ENCODE results near the gene CHSY3.

DNA sequence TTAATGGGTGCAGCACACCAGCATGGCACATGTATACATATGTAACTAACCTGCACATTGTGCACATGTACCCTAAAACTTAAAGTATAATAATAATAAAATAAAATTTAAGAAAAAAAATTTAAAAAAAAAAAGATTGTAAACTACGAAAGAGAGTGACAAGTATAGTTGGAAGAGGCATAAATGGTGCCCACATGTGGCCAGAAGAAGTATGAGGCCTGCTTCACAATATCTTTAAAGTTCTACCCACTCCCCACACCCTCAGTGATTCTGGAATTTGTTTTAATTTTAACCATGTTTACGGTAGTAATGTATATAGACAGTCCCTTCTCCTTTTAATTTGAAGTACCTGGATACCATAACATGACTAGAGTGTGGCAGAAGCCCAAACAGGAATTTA, 172.7 kb downstream of the CHSY3 start:
- TF ChIP-seq, protein P1, sequence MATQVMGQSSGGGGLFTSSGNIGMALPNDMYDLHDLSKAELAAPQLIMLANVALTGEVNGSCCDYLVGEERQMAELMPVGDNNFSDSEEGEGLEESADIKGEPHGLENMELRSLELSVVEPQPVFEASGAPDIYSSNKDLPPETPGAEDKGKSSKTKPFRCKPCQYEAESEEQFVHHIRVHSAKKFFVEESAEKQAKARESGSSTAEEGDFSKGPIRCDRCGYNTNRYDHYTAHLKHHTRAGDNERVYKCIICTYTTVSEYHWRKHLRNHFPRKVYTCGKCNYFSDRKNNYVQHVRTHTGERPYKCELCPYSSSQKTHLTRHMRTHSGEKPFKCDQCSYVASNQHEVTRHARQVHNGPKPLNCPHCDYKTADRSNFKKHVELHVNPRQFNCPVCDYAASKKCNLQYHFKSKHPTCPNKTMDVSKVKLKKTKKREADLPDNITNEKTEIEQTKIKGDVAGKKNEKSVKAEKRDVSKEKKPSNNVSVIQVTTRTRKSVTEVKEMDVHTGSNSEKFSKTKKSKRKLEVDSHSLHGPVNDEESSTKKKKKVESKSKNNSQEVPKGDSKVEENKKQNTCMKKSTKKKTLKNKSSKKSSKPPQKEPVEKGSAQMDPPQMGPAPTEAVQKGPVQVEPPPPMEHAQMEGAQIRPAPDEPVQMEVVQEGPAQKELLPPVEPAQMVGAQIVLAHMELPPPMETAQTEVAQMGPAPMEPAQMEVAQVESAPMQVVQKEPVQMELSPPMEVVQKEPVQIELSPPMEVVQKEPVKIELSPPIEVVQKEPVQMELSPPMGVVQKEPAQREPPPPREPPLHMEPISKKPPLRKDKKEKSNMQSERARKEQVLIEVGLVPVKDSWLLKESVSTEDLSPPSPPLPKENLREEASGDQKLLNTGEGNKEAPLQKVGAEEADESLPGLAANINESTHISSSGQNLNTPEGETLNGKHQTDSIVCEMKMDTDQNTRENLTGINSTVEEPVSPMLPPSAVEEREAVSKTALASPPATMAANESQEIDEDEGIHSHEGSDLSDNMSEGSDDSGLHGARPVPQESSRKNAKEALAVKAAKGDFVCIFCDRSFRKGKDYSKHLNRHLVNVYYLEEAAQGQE (IDR thresholded peaks at IDR 0.05; ENCODE audit: unreplicated experiment), result no peak
- no peak for TF ChIP-seq EZH2 (IDR thresholded peaks at IDR 0.05; ENCODE audit: low read depth, unreplicated experiment)
- TF ChIP-seq, protein P2, sequence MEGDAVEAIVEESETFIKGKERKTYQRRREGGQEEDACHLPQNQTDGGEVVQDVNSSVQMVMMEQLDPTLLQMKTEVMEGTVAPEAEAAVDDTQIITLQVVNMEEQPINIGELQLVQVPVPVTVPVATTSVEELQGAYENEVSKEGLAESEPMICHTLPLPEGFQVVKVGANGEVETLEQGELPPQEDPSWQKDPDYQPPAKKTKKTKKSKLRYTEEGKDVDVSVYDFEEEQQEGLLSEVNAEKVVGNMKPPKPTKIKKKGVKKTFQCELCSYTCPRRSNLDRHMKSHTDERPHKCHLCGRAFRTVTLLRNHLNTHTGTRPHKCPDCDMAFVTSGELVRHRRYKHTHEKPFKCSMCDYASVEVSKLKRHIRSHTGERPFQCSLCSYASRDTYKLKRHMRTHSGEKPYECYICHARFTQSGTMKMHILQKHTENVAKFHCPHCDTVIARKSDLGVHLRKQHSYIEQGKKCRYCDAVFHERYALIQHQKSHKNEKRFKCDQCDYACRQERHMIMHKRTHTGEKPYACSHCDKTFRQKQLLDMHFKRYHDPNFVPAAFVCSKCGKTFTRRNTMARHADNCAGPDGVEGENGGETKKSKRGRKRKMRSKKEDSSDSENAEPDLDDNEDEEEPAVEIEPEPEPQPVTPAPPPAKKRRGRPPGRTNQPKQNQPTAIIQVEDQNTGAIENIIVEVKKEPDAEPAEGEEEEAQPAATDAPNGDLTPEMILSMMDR (conservative IDR thresholded peaks at IDR 0.05; ENCODE audit: low read depth in 2 of 2), result peak; percentile 21 to 44; a peak in 3 of 4 replicates
- TF ChIP-seq POLR2AphosphoS5 (IDR thresholded peaks at IDR 0.05; ENCODE audit: low read depth), result no peak
- TF ChIP-seq NANOG (IDR thresholded peaks at IDR 0.05; ENCODE audit: borderline replicate concordance), result no peak
- no peak for TF ChIP-seq EZH2phosphoT487 (IDR thresholded peaks at IDR 0.05; ENCODE audit: unreplicated experiment)

All from GM23338 (cell line).